Smooth muscle cell of the coronary artery (primary cell): ENCODE data around the gene UBE2L5. TPM values are rescaled to one million over a fixed set of nuclear protein-coding genes. Genes with fewer than 3 reads are reported as not detected.

Experiments used
- total RNA-seq: library from RNA; depleted of rRNA; stranded (reverse); fragments of >200 nt; gene quantifications from 2 replicates; pipeline ENCODE4 v1.2.3, GENCODE V29; 2014; ENCODE audit warnings: low replicate concordance

UBE2L5 gene
- total RNA-seq = 0.08 TPM in 1 of 2 replicates, not detected in the other

GRCh38 chr13:30422054-30422839, at the start of gene UBE2L5:
Gene UBE2L5 (plus strand): TSS chr13:30422493. CDS start chr13:30427991, 5,498 bp downstream.

GRCh38 chr13:30465593-30466357, 43.5 kb downstream of the UBE2L5 start, which contains the start of gene HMGB1:
Gene HMGB1 (minus strand): TSS chr13:30465936. CDS start chr13:30463680, 2,256 bp downstream.

Other genes with a start within 250 kb of the UBE2L5 start
- gene KATNAL1, start 114.9 kb upstream of the UBE2L5 start, total RNA-seq = 21.1 and 29.8 TPM in 2 replicates
- 81.8 and 226 TPM in 2 replicates for gene HMGB1, start 43.4 kb downstream of the UBE2L5 start, total RNA-seq
- gene USPL1, start 195.4 kb downstream of the UBE2L5 start, total RNA-seq = 4.7 and 12.7 TPM in 2 replicates